ENCODE results near the gene CCDC83. TPM values are rescaled to one million over a fixed set of nuclear protein-coding genes. Genes with fewer than 3 reads are reported as not detected.

The CCDC83 gene
- total and polyA plus RNA-seq, 2 experiments from 2014 or later = not detected

- Histone ChIP-seq H3K27me3 (ENCODE audit: insufficient read depth) (no peaks in the 10 kb centered on the region), H2AFZ (no peak overlapping the region), H3K4me3 (no peak overlapping the region), H3K9me2 (ENCODE audit: insufficient read depth) (no peaks in the 10 kb centered on the region), H3K36me3 (ENCODE audit: insufficient read depth) (no peaks in the 10 kb centered on the region), H3F3A (replicated peaks; ENCODE audit: low read depth) (no peaks in the 10 kb centered on the region), H3K27ac (ENCODE audit: low read depth) (no peak overlapping the region), H3K4me2 (no peak overlapping the region), H4K20me1 (replicated peaks; ENCODE audit: insufficient read depth) (no peaks in the 10 kb centered on the region), H3K79me2 (replicated peaks; ENCODE audit: insufficient read depth) (no peaks in the 10 kb centered on the region), H3K4me1 (ENCODE audit: insufficient read depth) (no peaks in the 10 kb centered on the region)
- Mint-ChIP-seq H3K27me3 (ENCODE audit: insufficient read depth, low read depth, poor library complexity) (peaks cover 2% of the 10 kb centered on the region), H3K27ac (no peak overlapping the region), H3K36me3 (ENCODE audit: low read depth) (peaks cover 15% of the 10 kb centered on the region; the same call in 2 of the 3 replicates), H3K4me1 (no peaks in the 10 kb centered on the region), H3K4me3 (no peak overlapping the region), H3K9me3 (peaks cover 20% of the 10 kb centered on the region)
- TF ChIP-seq ZNF331 (CRISPR knock-in tag; IDR thresholded peaks at IDR 0.05; ENCODE audit: low read depth) (no peak), POLR2AphosphoS5 (IDR thresholded peaks at IDR 0.05; ENCODE audit: low read depth) (no peak), ZNF462 (CRISPR knock-in tag; IDR thresholded peaks at IDR 0.05) (no peak), EZH2 (IDR thresholded peaks at IDR 0.05; ENCODE audit: low read depth, unreplicated experiment) (no peak), CTCF (conservative IDR thresholded peaks at IDR 0.05; ENCODE audit: low read depth in 2 of 2) (no peak)
- ATAC-seq = no peak
- DNase-seq (ENCODE audit: low spot score) = no peak
These were observed 93.7 kb downstream of the CCDC83 start for GRCh38 chr11:85948884-85949283.
